Measurements from ENCODE around the gene CAPZA3.

Gene CAPZA3

DNA sequence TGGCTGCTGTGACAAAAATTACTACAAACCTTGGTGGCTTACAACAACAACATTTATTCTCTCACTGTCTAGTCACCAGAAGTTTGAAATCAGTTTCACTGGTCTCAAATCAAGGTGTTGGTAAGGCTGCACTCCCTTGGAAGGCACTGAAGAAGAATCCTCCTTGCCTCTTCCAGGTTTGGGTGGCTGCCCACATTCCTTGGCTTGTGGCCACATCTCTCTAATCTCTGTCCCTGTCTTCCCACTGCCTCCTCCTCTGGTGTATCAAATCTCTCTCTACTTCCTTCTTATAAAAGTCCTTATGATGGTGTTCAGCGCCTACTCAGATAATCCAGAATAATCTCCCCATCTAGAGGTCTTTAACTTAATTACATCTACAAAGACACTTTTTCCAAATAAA, 31.1 kb upstream of the CAPZA3 start:
- no peak overlapping the region for H3K27ac ChIP-seq
- no peak for TF ChIP-seq ZFX (IDR thresholded peaks at IDR 0.05)
- TF ChIP-seq, protein P1, sequence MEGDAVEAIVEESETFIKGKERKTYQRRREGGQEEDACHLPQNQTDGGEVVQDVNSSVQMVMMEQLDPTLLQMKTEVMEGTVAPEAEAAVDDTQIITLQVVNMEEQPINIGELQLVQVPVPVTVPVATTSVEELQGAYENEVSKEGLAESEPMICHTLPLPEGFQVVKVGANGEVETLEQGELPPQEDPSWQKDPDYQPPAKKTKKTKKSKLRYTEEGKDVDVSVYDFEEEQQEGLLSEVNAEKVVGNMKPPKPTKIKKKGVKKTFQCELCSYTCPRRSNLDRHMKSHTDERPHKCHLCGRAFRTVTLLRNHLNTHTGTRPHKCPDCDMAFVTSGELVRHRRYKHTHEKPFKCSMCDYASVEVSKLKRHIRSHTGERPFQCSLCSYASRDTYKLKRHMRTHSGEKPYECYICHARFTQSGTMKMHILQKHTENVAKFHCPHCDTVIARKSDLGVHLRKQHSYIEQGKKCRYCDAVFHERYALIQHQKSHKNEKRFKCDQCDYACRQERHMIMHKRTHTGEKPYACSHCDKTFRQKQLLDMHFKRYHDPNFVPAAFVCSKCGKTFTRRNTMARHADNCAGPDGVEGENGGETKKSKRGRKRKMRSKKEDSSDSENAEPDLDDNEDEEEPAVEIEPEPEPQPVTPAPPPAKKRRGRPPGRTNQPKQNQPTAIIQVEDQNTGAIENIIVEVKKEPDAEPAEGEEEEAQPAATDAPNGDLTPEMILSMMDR (conservative IDR thresholded peaks at IDR 0.05): no peak

DNA sequence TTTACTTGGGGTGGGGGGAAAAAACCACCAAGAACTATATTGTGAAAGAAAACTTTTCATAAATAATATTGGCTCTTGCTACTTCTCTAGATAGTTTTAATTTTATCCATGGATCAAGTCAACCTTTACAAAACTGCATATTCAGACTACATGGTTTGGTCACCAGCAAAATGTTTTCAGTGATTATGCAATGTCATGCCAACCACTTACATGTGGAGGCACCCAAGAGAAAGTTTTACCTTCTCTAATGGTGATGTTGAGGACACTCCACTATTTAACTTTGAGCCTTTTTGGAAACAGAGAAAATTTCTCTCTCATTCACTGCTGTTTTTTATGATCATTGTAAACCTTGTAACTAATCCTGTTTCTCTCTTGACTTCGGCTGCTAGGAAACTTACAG, 21.7 kb upstream of the CAPZA3 start:
- no peak for TF ChIP-seq ZFX (IDR thresholded peaks at IDR 0.05)
- TF ChIP-seq, protein P1 (conservative IDR thresholded peaks at IDR 0.05): no peak
- H3K27ac ChIP-seq: no peak overlapping the region

DNA sequence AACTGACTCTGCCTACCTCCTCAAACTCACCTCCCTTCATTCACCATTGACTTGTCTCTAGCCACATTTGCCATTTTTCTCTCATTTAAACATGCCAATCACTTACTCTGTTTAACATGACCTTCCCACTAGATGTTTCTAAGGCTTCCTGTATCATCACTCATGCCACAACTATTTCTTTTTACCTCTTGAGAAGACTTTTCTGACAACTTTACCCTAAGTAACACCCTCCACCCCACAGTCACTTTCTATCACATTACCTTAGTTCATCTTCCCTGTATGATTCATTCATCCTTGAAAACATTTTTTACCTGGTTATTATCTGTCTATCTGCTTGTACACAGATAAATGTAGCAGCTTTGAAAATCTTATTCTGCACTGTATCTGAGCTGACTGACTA, 19.5 kb upstream of the CAPZA3 start:
- TF ChIP-seq, protein P1 (conservative IDR thresholded peaks at IDR 0.05): no peak
- TF ChIP-seq ZFX (IDR thresholded peaks at IDR 0.05): no peak
- H3K27ac ChIP-seq: no peak overlapping the region

DNA sequence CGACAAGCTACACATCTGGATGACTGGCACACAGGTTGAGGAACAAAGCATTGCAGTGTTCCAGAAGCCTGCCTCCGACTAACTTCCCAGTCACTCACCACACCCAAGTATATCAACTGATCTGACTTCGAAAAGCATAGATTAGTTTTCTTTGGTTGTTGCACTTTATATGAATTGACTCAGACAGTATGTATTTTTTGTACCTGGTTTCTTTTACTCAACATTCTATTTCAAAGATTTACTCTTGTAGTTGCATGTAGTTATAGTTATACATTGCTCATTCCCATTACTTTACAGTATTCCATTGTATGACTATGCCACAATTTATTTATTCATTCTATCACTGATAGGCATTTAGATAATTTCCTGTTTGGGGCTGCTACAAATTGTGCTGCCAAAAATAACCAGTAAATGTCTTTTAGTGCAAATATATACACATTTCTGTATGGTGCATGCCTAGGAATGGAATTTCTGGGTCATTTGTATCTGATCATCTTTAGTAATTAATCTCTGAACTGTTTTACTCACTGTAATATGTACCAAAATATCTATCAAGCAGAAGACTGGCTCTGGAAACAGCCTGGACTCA, 17.9 kb upstream of the CAPZA3 start:
- no peak overlapping the region for H3K27ac ChIP-seq
- no peak for TF ChIP-seq ZFX (IDR thresholded peaks at IDR 0.05)
- TF ChIP-seq, protein P1 (conservative IDR thresholded peaks at IDR 0.05): no peak

DNA sequence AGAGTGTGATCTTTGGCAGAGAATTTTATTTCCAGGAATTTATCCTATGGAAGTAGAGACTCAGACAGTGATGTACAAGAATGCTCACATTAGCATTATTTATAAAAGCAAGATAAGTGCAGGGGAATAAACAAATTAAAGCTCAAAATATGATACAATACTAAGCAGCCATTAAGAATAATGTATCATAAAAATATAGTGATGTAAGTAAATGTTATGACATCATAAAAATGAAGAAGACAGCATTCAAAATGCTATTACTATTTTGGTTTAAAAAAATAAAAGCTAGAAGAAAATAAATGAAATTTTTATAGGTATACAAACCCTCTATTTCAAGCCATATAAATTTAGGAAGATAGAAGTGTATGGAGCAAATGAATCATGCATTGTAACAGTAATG, 17.2 kb upstream of the CAPZA3 start:
- TF ChIP-seq, protein P1 (conservative IDR thresholded peaks at IDR 0.05): no peak
- no peak for TF ChIP-seq ZFX (IDR thresholded peaks at IDR 0.05)
- no peak overlapping the region for H3K27ac ChIP-seq

DNA sequence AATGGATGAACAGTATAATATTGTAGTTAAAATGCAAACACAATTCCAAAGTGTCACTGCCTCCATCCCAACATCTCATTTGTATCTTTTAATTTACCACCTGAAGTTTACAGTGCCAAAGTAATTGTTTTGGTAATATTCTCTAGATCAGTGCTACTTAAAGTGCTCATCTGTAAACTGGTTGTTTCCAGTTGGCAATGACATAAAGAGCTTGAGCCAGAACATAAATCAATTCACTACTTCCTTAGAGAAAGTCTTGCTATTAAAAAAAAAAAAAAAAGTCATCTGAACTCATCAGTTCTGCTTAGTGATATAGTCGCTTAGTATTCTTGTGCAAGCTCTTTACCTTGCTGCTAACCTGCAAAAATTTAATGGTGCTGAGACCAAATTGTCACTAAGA, 16.5 kb upstream of the CAPZA3 start:
- no peak overlapping the region for H3K27ac ChIP-seq
- TF ChIP-seq, protein P1 (conservative IDR thresholded peaks at IDR 0.05): no peak
- TF ChIP-seq ZFX (IDR thresholded peaks at IDR 0.05): no peak

DNA sequence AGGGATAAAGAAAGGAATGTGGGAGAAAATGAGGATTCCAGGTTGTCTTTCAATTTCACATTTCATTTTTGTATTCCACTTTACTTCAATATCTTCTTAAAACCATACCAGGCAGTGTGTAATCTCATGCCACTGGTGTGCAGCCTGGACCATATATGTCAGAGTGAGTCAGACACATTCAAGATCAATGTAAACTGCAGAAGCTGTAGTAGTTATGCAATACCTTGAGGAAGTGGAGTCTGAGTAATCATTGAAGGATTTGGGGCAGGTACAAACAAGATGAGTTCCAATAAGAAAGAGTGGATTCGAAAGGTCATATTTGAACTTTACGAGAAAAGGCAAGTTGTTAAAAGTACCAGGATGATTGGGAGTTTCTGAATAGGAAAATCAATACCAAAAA, 14.2 kb upstream of the CAPZA3 start:
- TF ChIP-seq, protein P1 (conservative IDR thresholded peaks at IDR 0.05): no peak
- TF ChIP-seq ZFX (IDR thresholded peaks at IDR 0.05): no peak
- H3K27ac ChIP-seq: no peak overlapping the region

All from C4-2B (cell line).